Peyer's patch (tissue), 4 donors: ENCODE data around the gene MAP4K3.

ENCODE experiments used
- POLR2A ChIP-seq, 2 donors: fragments of 450-650 bp; IDR thresholded peaks; one replicate each; pipeline ENCODE4 v1.5.1; 2017; ENCODE audit warnings: antibody characterized with exemption in 2 of 2, mild to moderate bottlenecking in 2 of 2, moderate library complexity in 2 of 2
- TF ChIP-seq, protein P1 (sequence below), 6 experiments: fragments of 450-650 bp in 4 of 6; fragments of 200-600 bp in 2 of 6; sonication (generic) in 1 of 6; IDR thresholded peaks; one replicate each; pipeline ENCODE4 v1.5.1; 2017 to 2019; ENCODE audit warnings: antibody characterized with exemption in 6 of 6, mild to moderate bottlenecking in 3 of 6, moderate library complexity in 1 of 6

DNA sequence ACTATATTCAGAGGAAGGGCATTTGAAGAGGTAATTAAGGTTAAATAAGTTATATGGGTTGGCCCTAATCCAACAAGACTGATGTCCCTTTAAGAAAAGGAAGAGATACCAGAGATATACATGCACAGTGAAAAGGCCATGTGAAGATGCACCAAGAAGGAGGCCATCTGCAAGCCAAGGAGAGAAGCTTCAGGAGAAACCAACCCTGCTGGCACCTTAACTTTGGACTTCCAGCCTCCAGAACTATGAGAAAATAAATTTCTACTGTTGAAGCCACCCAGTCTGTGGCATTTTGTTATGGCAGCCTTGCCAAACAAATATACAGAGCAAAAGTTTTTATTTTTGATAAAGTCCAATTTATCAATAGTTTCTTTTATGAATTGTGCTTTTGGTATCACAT, 51.0 kb downstream of the MAP4K3 start:
- TF ChIP-seq, protein P1, sequence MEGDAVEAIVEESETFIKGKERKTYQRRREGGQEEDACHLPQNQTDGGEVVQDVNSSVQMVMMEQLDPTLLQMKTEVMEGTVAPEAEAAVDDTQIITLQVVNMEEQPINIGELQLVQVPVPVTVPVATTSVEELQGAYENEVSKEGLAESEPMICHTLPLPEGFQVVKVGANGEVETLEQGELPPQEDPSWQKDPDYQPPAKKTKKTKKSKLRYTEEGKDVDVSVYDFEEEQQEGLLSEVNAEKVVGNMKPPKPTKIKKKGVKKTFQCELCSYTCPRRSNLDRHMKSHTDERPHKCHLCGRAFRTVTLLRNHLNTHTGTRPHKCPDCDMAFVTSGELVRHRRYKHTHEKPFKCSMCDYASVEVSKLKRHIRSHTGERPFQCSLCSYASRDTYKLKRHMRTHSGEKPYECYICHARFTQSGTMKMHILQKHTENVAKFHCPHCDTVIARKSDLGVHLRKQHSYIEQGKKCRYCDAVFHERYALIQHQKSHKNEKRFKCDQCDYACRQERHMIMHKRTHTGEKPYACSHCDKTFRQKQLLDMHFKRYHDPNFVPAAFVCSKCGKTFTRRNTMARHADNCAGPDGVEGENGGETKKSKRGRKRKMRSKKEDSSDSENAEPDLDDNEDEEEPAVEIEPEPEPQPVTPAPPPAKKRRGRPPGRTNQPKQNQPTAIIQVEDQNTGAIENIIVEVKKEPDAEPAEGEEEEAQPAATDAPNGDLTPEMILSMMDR (IDR thresholded peaks at IDR 0.05), result no peak
- no peak for TF ChIP-seq POLR2A (IDR thresholded peaks at IDR 0.05)
